Keratinocyte (primary cell): Measurements from ENCODE around the gene TDRD1. TPM values are rescaled to one million over a fixed set of nuclear protein-coding genes. Genes with fewer than 3 reads are reported as not detected.

Experiments used
- DNase-seq: peaks from one replicate; pipeline ENCODE4 v3.0.0-alpha.2; 2011; ENCODE audit warnings: low read depth, missing footprints, low spot score
- FAIRE-seq: peaks from 2 replicates; lab custom pipeline; 2011; peaks lifted over from hg19 to GRCh38; lab: Jason Lieb, UNC
- H2AFZ ChIP-seq: 2 replicates; pipeline ENCODE4 v1.6.0; 2012; ENCODE audit warnings: low read length, control low read depth, inconsistent platforms; ENCODE audit not compliant: control insufficient read depth
- H3K27ac ChIP-seq: 2 replicates; pipeline ENCODE4 v1.5.1; 2011; ENCODE audit warnings: low read length; ENCODE audit not compliant: control insufficient read depth, insufficient read depth
- H3K27me3 ChIP-seq: 3 replicates; pipeline ENCODE4 v1.6.0; 2011; ENCODE audit warnings: low read length; ENCODE audit not compliant: control insufficient read depth, insufficient read depth; ENCODE audit errors: extremely low read depth
- H3K36me3 ChIP-seq, 2 experiments: 2 replicates in 1 of 2; 3 replicates in 1 of 2; pipeline ENCODE4 v1.5.1; 2011; ENCODE audit warnings: low read length in 2 of 2, mild to moderate bottlenecking in 1 of 2; ENCODE audit not compliant: control insufficient read depth in 2 of 2, insufficient read depth in 2 of 2; ENCODE audit errors: extremely low read depth in 1 of 2
- H3K4me1 ChIP-seq: 3 replicates; pipeline ENCODE4 v1.5.1; 2011; ENCODE audit warnings: low read length; ENCODE audit not compliant: control insufficient read depth, insufficient read depth; ENCODE audit errors: extremely low read depth
- H3K4me2 ChIP-seq: 3 replicates; pipeline ENCODE4 v1.6.0; 2011; ENCODE audit warnings: low read depth, low read length; ENCODE audit not compliant: control insufficient read depth, insufficient read depth; ENCODE audit errors: extremely low read depth
- H3K4me3 ChIP-seq, 3 experiments: fragments of 200-600 bp in 1 of 3; sonication (generic) in 1 of 3; 2 replicates in 2 of 3; 3 replicates in 1 of 3; pipeline ENCODE4 v1.5.1; 2011 to 2016; ENCODE audit warnings: low read length in 3 of 3, mild to moderate bottlenecking in 3 of 3, control low read depth in 2 of 3, inconsistent platforms in 1 of 3, low read depth in 1 of 3, mixed read lengths in 1 of 3, mixed run types in 1 of 3, moderate library complexity in 1 of 3; ENCODE audit not compliant: control insufficient read depth in 2 of 3, insufficient read depth in 2 of 3; ENCODE audit errors: extremely low read depth in 1 of 3
- H3K79me2 ChIP-seq: 2 replicates; pipeline ENCODE4 v1.6.0; 2012; ENCODE audit warnings: low read length; ENCODE audit not compliant: control insufficient read depth, insufficient read depth
- H3K9ac ChIP-seq: 3 replicates; pipeline ENCODE4 v1.6.0; 2011; ENCODE audit warnings: low read length; ENCODE audit not compliant: control insufficient read depth, insufficient read depth; ENCODE audit errors: extremely low read depth
- H3K9me1 ChIP-seq: 3 replicates; pipeline ENCODE4 v1.6.0; 2011; ENCODE audit warnings: low read length; ENCODE audit not compliant: control insufficient read depth, insufficient read depth; ENCODE audit errors: extremely low read depth
- H3K9me3 ChIP-seq: 2 replicates; pipeline ENCODE4 v1.5.1; 2012; ENCODE audit warnings: low read depth, low read length; ENCODE audit not compliant: control insufficient read depth
- H4K20me1 ChIP-seq: 3 replicates; pipeline ENCODE4 v1.6.0; 2011; ENCODE audit warnings: low read length; ENCODE audit not compliant: control insufficient read depth, insufficient read depth; ENCODE audit errors: extremely low read depth
- CTCF ChIP-seq, 3 experiments: IDR thresholded peaks in 1 of 3; conservative IDR thresholded peaks in 1 of 3; optimal IDR thresholded peaks in 1 of 3; 2 replicates in 2 of 3; 3 replicates in 1 of 3; pipeline versions ENCODE3 to v1.5.1; 2011; ENCODE audit warnings: low read length in 3 of 3, mild to moderate bottlenecking in 3 of 3, moderate library complexity in 2 of 3, control low read depth in 1 of 3, inconsistent platforms in 1 of 3; ENCODE audit not compliant: insufficient read depth in 2 of 3; ENCODE audit errors: extremely low read depth in 1 of 3
- EZH2 ChIP-seq: IDR thresholded peaks from one replicate; pipeline ENCODE4 v1.6.1; 2012; ENCODE audit warnings: inconsistent platforms, mild to moderate bottlenecking, low read length, moderate library complexity
- dilution Hi-C: fragments of 300-500 bp; cut with MboI; formaldehyde crosslinking; loops from one replicate; pipeline ENCODE4 v1.7.0; 2020; ENCODE audit warnings: low sequenced_read_pairs; ENCODE audit not compliant: extremely low pct_ligation_motif_present
- polyA plus RNA-seq, 5 experiments: library from polyadenylated mRNA; depleted of rRNA in 3 of 5; stranded (reverse) in 3 of 5; stranded (forward) in 1 of 5; unstranded in 1 of 5; fragments of >200 nt; gene quantifications; 1 replicate in 1 of 5; 2 replicates in 3 of 5; 3 replicates in 1 of 5; pipeline versions ENCODE4 v1.2.1 to v1.2.3, GENCODE V29; 2011 to 2012; ENCODE audit warnings: missing spikeins in 2 of 5, low read depth in 1 of 5, low replicate concordance in 1 of 5

TDRD1 gene
- polyA plus RNA-seq, 1 donor (not counting 4 experiments of a cell fraction or from before 2014, with no cell fraction given): 0.56 TPM

- dilution Hi-C loops: no loop called here
- FAIRE-seq (no peak), DNase-seq (no peak)
- Histone ChIP-seq H3K36me3 (no peaks in the 10 kb centered on the region), H3K9me3 (no peaks in the 10 kb centered on the region), H3K9me1 (no peaks in the 10 kb centered on the region), H3K9ac (no peak overlapping the region), H3K4me1 (peaks cover 9% of the 10 kb centered on the region), H3K27ac (no peak overlapping the region), H3K79me2 (no peaks in the 10 kb centered on the region), H3K4me2 (no peak overlapping the region), H4K20me1 (no peaks in the 10 kb centered on the region), H3K4me3 (no peak overlapping the region), H3K27me3 (no peaks in the 10 kb centered on the region), H2AFZ (no peak overlapping the region)
- TF ChIP-seq EZH2: no peak
- TF ChIP-seq CTCF (optimal IDR thresholded peaks at IDR 0.05 in 1 of 3, IDR thresholded peaks at IDR 0.05 in 1 of 3, conservative IDR thresholded peaks at IDR 0.05 in 1 of 3; ENCODE audit: extremely low read depth in 1 of 3, insufficient read depth in 2 of 3, low read length in 3 of 3): no peak
Measured at GRCh38 chr10:114278884-114279191, 99.7 kb downstream of the TDRD1 start.

GRCh38 chr10:114279289-114279688 lies 100.1 kb downstream of the TDRD1 start:
- Histone ChIP-seq H3K4me2 (no peak overlapping the region), H3K4me1 (peaks cover 9% of the 10 kb centered on the region), H2AFZ (no peak overlapping the region), H3K79me2 (no peaks in the 10 kb centered on the region), H3K27ac (no peak overlapping the region), H3K9me1 (no peaks in the 10 kb centered on the region), H3K9me3 (no peaks in the 10 kb centered on the region), H3K27me3 (no peaks in the 10 kb centered on the region), H3K36me3 (no peaks in the 10 kb centered on the region), H4K20me1 (no peaks in the 10 kb centered on the region), H3K9ac (no peak overlapping the region), H3K4me3 (no peak overlapping the region)
- TF ChIP-seq EZH2 (no peak), CTCF (optimal IDR thresholded peaks at IDR 0.05 in 1 of 3, IDR thresholded peaks at IDR 0.05 in 1 of 3, conservative IDR thresholded peaks at IDR 0.05 in 1 of 3; ENCODE audit: extremely low read depth in 1 of 3, insufficient read depth in 2 of 3, low read length in 3 of 3) (no peak)
- FAIRE-seq (no peak), DNase-seq (no peak)
- dilution Hi-C loops: no loop called here
